SK-N-MC (cell line): Measurements from ENCODE around the gene SASH1.
A peak's percentile ranks its signal among the peaks of the same experiment; 100 is the strongest.

ENCODE experiments used
- DNase-seq: peaks from one replicate; pipeline ENCODE4 v3.0.0-alpha.2; 2011; ENCODE audit warnings: low read depth, low spot score
- H3K27ac ChIP-seq: fragments of 200-600 bp; sonication (generic); 2 replicates; pipeline ENCODE4 v1.5.1; 2016; ENCODE audit warnings: mixed run types
- H3K36me3 ChIP-seq: fragments of 200-600 bp; sonication (generic); 2 replicates; pipeline ENCODE4 v1.6.1; 2017; ENCODE audit warnings: antibody characterized with exemption, low read length, mixed read lengths; ENCODE audit not compliant: insufficient read depth
- H3K4me3 ChIP-seq: fragments of 200-600 bp; sonication (generic); 2 replicates; pipeline ENCODE4 v1.5.1; 2016
- H3K9ac ChIP-seq: fragments of 200-600 bp; sonication (generic); 2 replicates; pipeline ENCODE4 v1.8.0; 2017; ENCODE audit warnings: mixed run types, mixed read lengths; ENCODE audit not compliant: insufficient read length
- H3K9me3 ChIP-seq: fragments of 200-600 bp; sonication (generic); 2 replicates; pipeline ENCODE4 v1.6.1; 2017; ENCODE audit warnings: low read depth, mild to moderate bottlenecking, antibody characterized with exemption, low read length, moderate library complexity, mixed read lengths
- EZH2 ChIP-seq: fragments of 200-600 bp; sonication (generic); IDR thresholded peaks from one replicate; pipeline ENCODE4 v1.6.1; 2017; ENCODE audit warnings: antibody characterized with exemption
- FOXP2 ChIP-seq: optimal IDR thresholded peaks from 2 replicates; pipeline ENCODE3; 2011; ENCODE audit warnings: mild to moderate bottlenecking, moderate library complexity; ENCODE audit not compliant: insufficient read depth; ENCODE audit errors: extremely low read length, control extremely low read depth
- POLR2AphosphoS5 ChIP-seq: IDR thresholded peaks from 2 replicates; pipeline ENCODE4 v1.6.1; 2012; ENCODE audit warnings: mild to moderate bottlenecking, low read depth, low read length, borderline replicate concordance

The SASH1 gene

DNA sequence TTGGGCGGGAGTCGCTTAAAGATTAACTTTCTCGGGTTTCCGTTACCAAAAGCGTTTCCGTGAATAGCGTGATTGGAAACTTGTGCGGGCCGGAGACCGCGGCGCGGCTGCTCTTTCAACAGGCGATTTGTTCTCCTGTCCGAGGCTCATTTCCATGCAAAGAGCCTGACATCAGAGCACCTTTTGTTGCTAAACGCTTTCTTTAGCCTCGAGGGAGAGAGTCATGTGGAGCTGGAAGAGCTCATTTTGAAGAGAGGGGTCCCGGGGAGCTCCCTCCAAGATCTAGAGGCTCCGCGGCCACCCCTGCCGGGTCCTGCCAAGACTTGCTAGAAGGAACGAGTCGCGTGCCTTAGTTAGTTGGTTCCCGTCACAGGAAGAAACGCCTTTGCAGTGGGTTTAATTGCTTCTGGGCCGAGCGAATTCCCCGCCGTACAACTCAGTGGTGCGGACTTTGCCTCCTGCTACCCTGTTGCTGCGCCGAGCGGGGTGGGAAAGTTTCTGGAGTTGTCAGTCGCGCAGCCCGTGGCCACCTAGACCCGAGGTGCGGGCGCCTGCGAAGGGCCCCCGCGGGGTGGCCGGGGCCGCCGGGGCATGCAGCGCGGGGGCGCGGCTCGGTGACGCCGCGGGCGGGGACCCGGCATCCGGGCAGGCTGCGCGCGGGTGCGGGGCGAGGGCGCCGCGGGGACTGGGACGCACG lies at the start of gene SASH1:
SASH1 (plus strand) TSS at position 489 of the 697 bp plus-strand sequence. CDS start 230 bp downstream, outside the sequence.
- Histone ChIP-seq H3K9me3 (no peaks in the 10 kb centered on the region), H3K36me3 (no peaks in the 10 kb centered on the region), H3K9ac (peak within 1 kb of the TSS; percentile 95), H3K27ac (peak within 1 kb of the TSS; percentile 93), H3K4me3 (peak within 1 kb of the TSS; percentile 92)
- TF ChIP-seq EZH2, result no peak
- TF ChIP-seq POLR2AphosphoS5, result peak; percentile 90
- DNase-seq, result peak; percentile 66

- Histone ChIP-seq H3K4me3 (no peak overlapping the region), H3K36me3 (no peaks in the 10 kb centered on the region), H3K9me3 (no peaks in the 10 kb centered on the region), H3K9ac (no peak overlapping the region), H3K27ac (no peak overlapping the region)
- no peak for TF ChIP-seq EZH2
- no peak for TF ChIP-seq POLR2AphosphoS5
- no peak for TF ChIP-seq FOXP2
- no peak for DNase-seq
Measured at GRCh38 chr6:148293181-148293995, 49.2 kb upstream of the SASH1 start.

- H3K9me3 ChIP-seq, result no peaks in the 10 kb centered on the region
- no peak overlapping the region for H3K4me3 ChIP-seq
- no peaks in the 10 kb centered on the region for H3K36me3 ChIP-seq
- no peak for TF ChIP-seq POLR2AphosphoS5
- no peak for TF ChIP-seq EZH2
- no peak for TF ChIP-seq FOXP2
- H3K9ac ChIP-seq, result no peak overlapping the region
- no peak for DNase-seq
- no peak overlapping the region for H3K27ac ChIP-seq
Measured at GRCh38 chr6:148294059-148294458, 48.6 kb upstream of the SASH1 start.

DNA sequence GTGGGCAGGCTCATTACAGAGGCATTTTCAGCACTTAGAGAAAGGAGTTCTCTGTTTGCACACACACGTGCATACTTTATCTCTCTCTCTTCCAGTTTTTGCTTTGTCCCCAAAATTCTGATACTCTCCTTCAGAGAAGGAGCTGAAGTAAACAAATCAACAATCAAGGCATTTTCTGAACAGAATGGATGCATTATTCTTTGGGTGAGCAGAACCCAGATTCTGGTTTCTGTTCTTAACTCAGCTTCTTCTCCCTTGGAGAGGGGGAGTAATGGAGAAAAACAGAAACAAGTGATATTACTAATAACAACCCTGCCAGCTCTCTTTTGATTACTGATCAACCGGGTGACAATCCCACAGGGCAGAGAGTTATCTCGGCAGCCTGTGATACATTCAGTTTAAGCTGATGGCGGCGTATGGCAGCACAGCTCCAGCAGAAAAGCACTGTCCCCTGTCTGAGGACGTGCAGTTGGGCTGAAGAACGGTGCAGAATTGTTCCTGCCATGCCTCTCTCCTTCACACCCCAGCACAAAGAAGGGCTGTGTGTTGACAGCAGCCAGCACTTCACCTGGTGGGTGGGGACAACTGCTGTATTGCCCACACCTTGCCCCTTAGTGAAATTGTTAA lies 47.3 kb upstream of the SASH1 start:
- no peak for DNase-seq
- H3K4me3 ChIP-seq, result no peak overlapping the region
- no peak overlapping the region for H3K27ac ChIP-seq
- TF ChIP-seq EZH2, result no peak
- TF ChIP-seq POLR2AphosphoS5, result no peak
- no peaks in the 10 kb centered on the region for H3K9me3 ChIP-seq
- H3K9ac ChIP-seq, result no peak overlapping the region
- no peaks in the 10 kb centered on the region for H3K36me3 ChIP-seq

DNA sequence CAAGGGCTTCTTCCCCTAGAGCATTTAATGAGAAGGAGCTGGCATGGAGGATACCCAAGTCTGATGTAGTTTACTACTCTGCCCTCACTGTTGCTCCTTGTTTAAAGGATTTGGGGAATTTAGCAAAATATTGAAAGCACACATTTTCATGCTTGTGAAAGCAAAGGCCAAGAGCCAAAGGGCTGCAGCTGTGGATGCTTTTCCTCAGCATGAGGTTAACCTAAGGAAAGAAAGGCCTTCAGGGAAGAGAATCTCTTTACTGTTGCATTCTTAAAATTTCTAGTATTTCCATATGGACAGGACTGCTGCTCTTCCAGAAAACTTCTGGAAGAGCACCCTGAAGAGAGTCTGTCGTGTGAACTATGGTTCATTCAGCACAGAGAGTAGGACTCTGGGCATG lies 45.9 kb upstream of the SASH1 start:
- Histone ChIP-seq H3K4me3 (no peak overlapping the region), H3K27ac (0 out of 2 replicates have a peak overlapping the region, but pooled peaks have one; percentile 35), H3K9me3 (no peaks in the 10 kb centered on the region), H3K36me3 (no peaks in the 10 kb centered on the region), H3K9ac (no peak overlapping the region)
- no peak for DNase-seq
- TF ChIP-seq EZH2 (no peak), FOXP2 (no peak), POLR2AphosphoS5 (no peak)

GRCh38 chr6:148298683-148299082 lies 44.0 kb upstream of the SASH1 start:
- Histone ChIP-seq H3K36me3 (no peaks in the 10 kb centered on the region), H3K27ac (peak overlapping the region; percentile 77; the same call in 1 of the 2 replicates), H3K4me3 (no peak overlapping the region), H3K9me3 (no peaks in the 10 kb centered on the region), H3K9ac (no peak overlapping the region)
- TF ChIP-seq EZH2 (no peak), FOXP2 (no peak), POLR2AphosphoS5 (no peak)
- DNase-seq, result no peak

DNA sequence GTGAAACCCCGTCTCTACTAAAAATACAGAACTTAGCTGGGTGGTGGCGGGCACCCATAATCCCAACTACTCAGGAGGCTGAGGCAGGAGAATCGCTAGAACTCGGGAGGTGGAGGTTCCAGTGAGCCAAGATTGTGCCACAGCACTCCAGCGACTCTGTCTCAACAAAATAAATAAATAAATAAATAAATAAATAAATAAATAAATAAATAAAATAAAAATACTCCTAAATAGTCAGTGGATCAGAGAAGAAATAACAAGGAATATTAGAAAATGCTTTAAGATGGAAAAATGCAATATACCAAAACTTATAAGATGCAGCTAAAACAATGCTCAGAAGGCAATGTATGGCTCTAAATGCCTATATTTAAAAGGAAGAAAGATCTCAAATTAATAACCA lies 39.0 kb upstream of the SASH1 start:
- no peak for TF ChIP-seq FOXP2
- no peak for TF ChIP-seq POLR2AphosphoS5
- TF ChIP-seq EZH2, result no peak
- no peak overlapping the region for H3K27ac ChIP-seq
- H3K9me3 ChIP-seq, result no peaks in the 10 kb centered on the region
- no peak overlapping the region for H3K9ac ChIP-seq
- no peaks in the 10 kb centered on the region for H3K36me3 ChIP-seq
- no peak for DNase-seq
- H3K4me3 ChIP-seq, result no peak overlapping the region

- Histone ChIP-seq H3K4me3 (no peak overlapping the region), H3K9me3 (no peaks in the 10 kb centered on the region), H3K27ac (no peak overlapping the region), H3K36me3 (no peaks in the 10 kb centered on the region), H3K9ac (no peak overlapping the region)
- TF ChIP-seq POLR2AphosphoS5 (no peak), FOXP2 (no peak), EZH2 (no peak)
- DNase-seq, result no peak
Measured at GRCh38 chr6:148304976-148305375, 37.7 kb upstream of the SASH1 start.
